OCI-LY1 (cell line): ENCODE measurements around the gene SDC4.

ENCODE experiments used
- H2AFZ ChIP-seq: fragments of 200-600 bp; sonication (generic), shearing (Covaris generic); 2 replicates; pipeline ENCODE4 v1.6.0; 2014; ENCODE audit warnings: antibody characterized with exemption, mild to moderate bottlenecking, low read length
- H3F3A ChIP-seq: fragments of 200-600 bp; sonication (generic), shearing (Covaris generic); 2 replicates; pipeline ENCODE4 v1.6.0; 2014; ENCODE audit warnings: mild to moderate bottlenecking, antibody characterized with exemption, low read length, moderate library complexity; ENCODE audit not compliant: insufficient read depth
- H3K27ac ChIP-seq: fragments of 200-600 bp; sonication (generic); 2 replicates; pipeline ENCODE4 v1.5.1; 2014; ENCODE audit warnings: low read length, mixed run types, mild to moderate bottlenecking, low read depth; ENCODE audit not compliant: poor library complexity, severe bottlenecking
- H3K27me3 ChIP-seq: fragments of 200-600 bp; sonication (generic); 2 replicates; pipeline ENCODE4 v1.6.0; 2014; ENCODE audit warnings: antibody characterized with exemption, mild to moderate bottlenecking, low read length, moderate library complexity; ENCODE audit not compliant: insufficient read depth
- H3K36me3 ChIP-seq: fragments of 200-600 bp; sonication (generic); 2 replicates; pipeline ENCODE4 v1.6.1; 2014; ENCODE audit warnings: mild to moderate bottlenecking, antibody characterized with exemption, low read length, moderate library complexity, mixed read lengths; ENCODE audit not compliant: insufficient read depth
- H3K4me1 ChIP-seq: fragments of 200-600 bp; sonication (generic); 2 replicates; pipeline ENCODE4 v1.5.1; 2014; ENCODE audit warnings: mild to moderate bottlenecking, low read length, moderate library complexity; ENCODE audit not compliant: insufficient read depth, severe bottlenecking
- H3K4me2 ChIP-seq: fragments of 200-600 bp; sonication (generic), shearing (Covaris generic); 2 replicates; pipeline ENCODE4 v1.6.1; 2014; ENCODE audit warnings: low read length
- H3K4me3 ChIP-seq: fragments of 200-600 bp; sonication (generic); 2 replicates; pipeline ENCODE4 v1.5.1; 2014; ENCODE audit warnings: low read length, low read depth, mild to moderate bottlenecking, mixed read lengths; ENCODE audit not compliant: poor library complexity, severe bottlenecking
- H3K79me2 ChIP-seq: fragments of 200-600 bp; shearing (Covaris generic); 2 replicates; pipeline ENCODE4 v1.6.1; 2016; ENCODE audit warnings: mixed run types, low read length, mixed read lengths; ENCODE audit not compliant: insufficient read depth
- H3K9ac ChIP-seq: fragments of 200-600 bp; sonication (generic), shearing (Covaris generic); 2 replicates; pipeline ENCODE4 v1.6.1; 2014; ENCODE audit warnings: mild to moderate bottlenecking, low read length, mixed read lengths
- H3K9me2 ChIP-seq: fragments of 200-600 bp; sonication (generic), shearing (Covaris generic); 2 replicates; pipeline ENCODE4 v1.6.1; 2014; ENCODE audit warnings: low read depth, mild to moderate bottlenecking, low read length, mixed read lengths
- H3K9me3 ChIP-seq: fragments of 200-600 bp; shearing (Covaris generic); 2 replicates; pipeline ENCODE4 v1.6.1; 2014; ENCODE audit warnings: low read length, mixed read lengths
- H4K20me1 ChIP-seq: fragments of 200-600 bp; sonication (generic), shearing (Covaris generic); 2 replicates; pipeline ENCODE4 v1.6.0; 2016; ENCODE audit warnings: mild to moderate bottlenecking, low read length; ENCODE audit not compliant: insufficient read depth
- EZH2 ChIP-seq: fragments of 200-600 bp; sonication (generic), shearing (Covaris generic); IDR thresholded peaks from 2 replicates; pipeline ENCODE4 v1.8.0; 2017; ENCODE audit warnings: borderline replicate concordance, mixed run types, mild to moderate bottlenecking, antibody characterized with exemption, low read length, moderate library complexity, mixed read lengths
- TF ChIP-seq, protein P1 (sequence below): fragments of 200-600 bp; sonication (generic), shearing (Covaris generic); IDR thresholded peaks from 2 replicates; pipeline ENCODE4 v1.5.1; 2017; ENCODE audit warnings: mild to moderate bottlenecking, antibody characterized with exemption, low read length, moderate library complexity, mixed read lengths

SDC4 gene

DNA sequence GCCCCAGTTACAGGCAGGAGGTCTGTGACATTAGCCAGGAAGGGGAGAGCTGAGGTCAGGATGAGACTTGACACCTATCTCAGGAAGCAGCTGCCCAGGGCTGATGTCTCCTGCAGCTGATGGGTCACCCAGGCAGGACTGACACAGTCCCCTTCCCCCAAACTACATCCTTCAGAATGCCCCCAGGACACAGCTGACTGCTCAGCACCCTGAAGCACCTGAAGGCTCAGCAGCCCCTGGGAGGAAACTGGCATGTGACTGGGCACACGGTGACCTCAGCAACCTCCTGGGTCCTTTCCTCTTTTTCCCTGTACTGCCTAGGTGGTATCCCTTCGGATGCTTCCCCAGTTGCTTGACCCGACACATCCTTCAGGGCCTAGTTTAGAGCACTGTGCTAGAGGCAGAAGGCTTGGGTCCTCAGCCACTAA, 1.9 kb downstream of the SDC4 start:
- H3K4me2 ChIP-seq = no peak overlapping the region
- no peaks in the 10 kb centered on the region for H3K36me3 ChIP-seq
- no peak overlapping the region for H3K27ac ChIP-seq
- H3F3A ChIP-seq = no peaks in the 10 kb centered on the region
- H3K9me3 ChIP-seq = no peaks in the 10 kb centered on the region
- H3K9ac ChIP-seq = no peak overlapping the region
- H3K27me3 ChIP-seq = peaks cover 15% of the 10 kb centered on the region
- H3K9me2 ChIP-seq = no peaks in the 10 kb centered on the region
- H3K4me1 ChIP-seq = no peaks in the 10 kb centered on the region
- H3K79me2 ChIP-seq = no peaks in the 10 kb centered on the region
- no peak overlapping the region for H2AFZ ChIP-seq
- H3K4me3 ChIP-seq = no peak overlapping the region
- no peaks in the 10 kb centered on the region for H4K20me1 ChIP-seq
- TF ChIP-seq EZH2 = no peak
- TF ChIP-seq, protein P1, sequence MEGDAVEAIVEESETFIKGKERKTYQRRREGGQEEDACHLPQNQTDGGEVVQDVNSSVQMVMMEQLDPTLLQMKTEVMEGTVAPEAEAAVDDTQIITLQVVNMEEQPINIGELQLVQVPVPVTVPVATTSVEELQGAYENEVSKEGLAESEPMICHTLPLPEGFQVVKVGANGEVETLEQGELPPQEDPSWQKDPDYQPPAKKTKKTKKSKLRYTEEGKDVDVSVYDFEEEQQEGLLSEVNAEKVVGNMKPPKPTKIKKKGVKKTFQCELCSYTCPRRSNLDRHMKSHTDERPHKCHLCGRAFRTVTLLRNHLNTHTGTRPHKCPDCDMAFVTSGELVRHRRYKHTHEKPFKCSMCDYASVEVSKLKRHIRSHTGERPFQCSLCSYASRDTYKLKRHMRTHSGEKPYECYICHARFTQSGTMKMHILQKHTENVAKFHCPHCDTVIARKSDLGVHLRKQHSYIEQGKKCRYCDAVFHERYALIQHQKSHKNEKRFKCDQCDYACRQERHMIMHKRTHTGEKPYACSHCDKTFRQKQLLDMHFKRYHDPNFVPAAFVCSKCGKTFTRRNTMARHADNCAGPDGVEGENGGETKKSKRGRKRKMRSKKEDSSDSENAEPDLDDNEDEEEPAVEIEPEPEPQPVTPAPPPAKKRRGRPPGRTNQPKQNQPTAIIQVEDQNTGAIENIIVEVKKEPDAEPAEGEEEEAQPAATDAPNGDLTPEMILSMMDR = no peak

DNA sequence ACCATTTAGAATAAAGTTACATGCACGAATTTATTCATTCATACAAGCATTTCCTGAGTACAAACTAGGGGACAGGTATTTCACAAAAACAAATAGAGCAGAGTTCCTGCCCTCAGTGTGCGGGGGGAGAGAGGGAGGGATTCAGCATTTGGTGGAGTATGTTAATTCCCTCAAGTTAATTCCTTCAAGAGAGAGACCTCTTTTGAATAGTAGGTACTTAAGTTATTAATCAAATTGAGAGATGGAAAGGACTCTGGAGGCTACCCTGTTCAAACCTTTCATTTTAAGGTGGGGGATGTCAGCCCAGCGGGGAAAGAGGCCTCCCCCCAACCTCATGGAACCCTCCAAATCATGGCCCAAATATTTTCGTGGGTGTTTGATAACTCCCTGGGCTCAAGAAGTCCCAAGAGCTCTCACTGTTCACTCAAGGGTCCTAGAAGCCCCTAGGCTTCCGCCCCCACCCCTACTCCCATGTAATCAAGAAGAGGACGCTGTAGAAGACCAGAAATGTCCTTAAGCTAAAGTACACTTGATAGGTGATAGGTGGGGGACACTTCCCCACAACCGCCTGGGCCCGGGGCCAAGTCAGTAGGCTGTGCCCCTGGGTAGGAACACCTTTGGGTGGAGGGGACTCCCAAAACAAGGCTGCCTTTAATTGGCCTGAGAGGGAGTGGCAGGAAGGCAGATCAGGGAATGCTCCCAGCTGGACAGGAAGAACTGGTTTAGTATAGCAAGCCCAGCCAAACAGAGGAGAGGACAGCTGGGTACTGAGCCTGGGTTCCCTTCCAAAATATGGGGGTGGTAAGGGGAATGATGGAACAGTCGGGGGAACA, 2.9 kb downstream of the SDC4 start:
- no peaks in the 10 kb centered on the region for H3K9me3 ChIP-seq
- no peaks in the 10 kb centered on the region for H3K9me2 ChIP-seq
- no peak overlapping the region for H3K9ac ChIP-seq
- H3K4me2 ChIP-seq = no peak overlapping the region
- H3K36me3 ChIP-seq = no peaks in the 10 kb centered on the region
- H3K27ac ChIP-seq = no peak overlapping the region
- no peaks in the 10 kb centered on the region for H3K79me2 ChIP-seq
- H3K27me3 ChIP-seq = peaks cover 15% of the 10 kb centered on the region
- H4K20me1 ChIP-seq = no peaks in the 10 kb centered on the region
- H3K4me1 ChIP-seq = no peaks in the 10 kb centered on the region
- TF ChIP-seq, protein P1 = no peak
- no peak for TF ChIP-seq EZH2
- H3F3A ChIP-seq = no peaks in the 10 kb centered on the region
- H2AFZ ChIP-seq = no peak overlapping the region
- no peak overlapping the region for H3K4me3 ChIP-seq

DNA sequence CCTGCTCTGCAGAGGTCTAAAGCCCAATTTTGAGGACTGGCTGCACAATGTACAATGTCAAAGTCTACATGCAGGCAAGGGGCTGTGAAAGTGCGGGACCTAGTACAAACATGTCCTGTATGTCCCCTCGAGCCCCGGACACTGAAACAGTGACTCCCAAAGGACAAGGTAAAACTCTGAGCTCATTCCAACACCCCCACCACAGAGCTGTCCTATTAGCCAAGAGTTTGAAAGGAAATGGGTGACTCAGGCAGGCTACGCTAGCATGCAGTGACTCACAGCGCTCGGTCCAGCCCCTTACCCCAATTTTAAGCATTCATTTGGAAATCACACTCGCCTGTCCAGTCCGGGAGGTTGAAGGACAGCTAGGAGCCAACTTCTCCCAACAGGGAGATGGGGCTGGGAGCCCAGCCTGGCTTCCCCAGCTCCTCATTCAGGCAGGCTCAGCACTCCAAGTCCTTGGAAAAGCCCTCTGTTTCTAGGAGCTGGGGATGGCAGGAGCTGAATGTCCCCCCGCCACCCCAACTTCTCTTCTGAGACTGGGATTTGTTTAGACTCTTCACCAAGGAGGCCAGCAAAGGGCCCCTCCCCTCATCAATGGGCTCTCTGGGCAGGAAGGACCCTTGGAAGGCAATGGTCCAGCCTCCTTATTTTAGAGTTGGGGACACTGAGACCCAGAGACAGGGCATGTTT, 3.9 kb downstream of the SDC4 start:
- Histone ChIP-seq H3K27ac (no peak overlapping the region), H2AFZ (no peak overlapping the region), H3K4me2 (no peak overlapping the region), H3K9me3 (no peaks in the 10 kb centered on the region), H3K4me1 (no peaks in the 10 kb centered on the region), H3K79me2 (no peaks in the 10 kb centered on the region), H3K27me3 (peaks cover 15% of the 10 kb centered on the region), H3K9me2 (no peaks in the 10 kb centered on the region), H4K20me1 (no peaks in the 10 kb centered on the region), H3K4me3 (no peak overlapping the region), H3F3A (no peaks in the 10 kb centered on the region), H3K36me3 (no peaks in the 10 kb centered on the region), H3K9ac (no peak overlapping the region)
- TF ChIP-seq EZH2 = no peak
- TF ChIP-seq, protein P1 = no peak
